GM21723 (cell line): ENCODE results near the gene EOLA2.
"Not testable (repeated sequence)": the region's sequence is repeated elsewhere in the genome, so short reads cannot be mapped to it uniquely, and the experiment has no call there.

ENCODE experiments used
- ATAC-seq: cut with Tn5 transposase; IDR thresholded peaks from one replicate; pipeline ENCODE4 v1.9.1; 2021; ENCODE audit warnings: mild to moderate bottlenecking, moderate library complexity; ENCODE audit not compliant: unreplicated experiment

The EOLA2 gene

GRCh38 chrX:149933547-149933946, 4.7 kb downstream of the EOLA2 start:
- ATAC-seq = not testable (repeated sequence)

GRCh38 chrX:149932970-149933369, 5.3 kb downstream of the EOLA2 start:
- ATAC-seq = not testable (repeated sequence)

GRCh38 chrX:149932150-149932549, 6.1 kb downstream of the EOLA2 start:
- not testable (repeated sequence) for ATAC-seq

- ATAC-seq = not testable (repeated sequence)
Measured at GRCh38 chrX:149931355-149931754, 6.9 kb downstream of the EOLA2 start.

- not testable (repeated sequence) for ATAC-seq
Measured at GRCh38 chrX:149929400-149929799, 8.9 kb downstream of the EOLA2 start, which contains the start of gene HSFX4. HSFX4 (plus strand) TSS chrX:149929573; CDS start chrX:149929645, 72 bp downstream.

- not testable (repeated sequence) for ATAC-seq
Measured at GRCh38 chrX:149928635-149929034, 9.7 kb downstream of the EOLA2 start.

- ATAC-seq = peak; percentile 23
Measured at GRCh38 chrX:149927964-149928258, 10.4 kb downstream of the EOLA2 start.

GRCh38 chrX:149927245-149927963, 10.9 kb downstream of the EOLA2 start:
- ATAC-seq = peak; percentile 55

- not testable (repeated sequence) for ATAC-seq
Measured at GRCh38 chrX:149924434-149924833, 13.9 kb downstream of the EOLA2 start.

- not testable (repeated sequence) for ATAC-seq
Measured at GRCh38 chrX:149923836-149924235, 14.5 kb downstream of the EOLA2 start.

- peak; percentile 86 for ATAC-seq
Measured at GRCh38 chrX:149916745-149917392, 21.4 kb downstream of the EOLA2 start.

GRCh38 chrX:149910178-149910695, 28.1 kb downstream of the EOLA2 start:
- no peak for ATAC-seq

GRCh38 chrX:149909324-149910177, 28.7 kb downstream of the EOLA2 start:
- ATAC-seq = no peak

- ATAC-seq = no peak
Measured at GRCh38 chrX:149908727-149909126, 29.6 kb downstream of the EOLA2 start.

- peak; percentile 61 for ATAC-seq
Measured at GRCh38 chrX:149908308-149908707, 30.0 kb downstream of the EOLA2 start.

GRCh38 chrX:149903889-149904748, 34.2 kb downstream of the EOLA2 start:
- ATAC-seq = peak; percentile 74

GRCh38 chrX:149898554-149898953, 39.7 kb downstream of the EOLA2 start:
- ATAC-seq = no peak

GRCh38 chrX:149890828-149891227, 47.5 kb downstream of the EOLA2 start:
- ATAC-seq = not testable (repeated sequence)
